Suprapubic skin (tissue), 4 donors: ENCODE results near the gene TEX54. TPM values are rescaled to one million over a fixed set of nuclear protein-coding genes. Genes with fewer than 3 reads are reported as not detected.

Experiments
- DNase-seq, 2 donors: peaks; one replicate each; pipeline ENCODE4 v3.0.0-alpha.2; 2019; ENCODE audit warnings: low spot score in 2 of 2
- H3K27ac ChIP-seq: fragments of 200-600 bp; sonication (generic); one replicate; pipeline ENCODE4 v1.5.1; 2019
- H3K27me3 ChIP-seq: fragments of 200-600 bp; sonication (generic); one replicate; pipeline ENCODE4 v1.5.1; 2019
- H3K36me3 ChIP-seq: fragments of 200-600 bp; sonication (generic); one replicate; pipeline ENCODE4 v1.5.1; 2019
- H3K4me1 ChIP-seq: fragments of 200-600 bp; sonication (generic); one replicate; pipeline ENCODE4 v1.5.1; 2019
- H3K4me3 ChIP-seq: fragments of 200-600 bp; sonication (generic); one replicate; pipeline ENCODE4 v1.5.1; 2019; ENCODE audit warnings: mild to moderate bottlenecking
- H3K9me3 ChIP-seq: fragments of 200-600 bp; sonication (generic); one replicate; pipeline ENCODE4 v1.5.1; 2019
- EP300 ChIP-seq: sonication (generic); formaldehyde crosslinking; IDR thresholded peaks from one replicate; pipeline ENCODE4 v1.6.1; 2017; ENCODE audit warnings: antibody characterized with exemption
- POLR2A ChIP-seq, 2 donors: fragments of 450-650 bp; IDR thresholded peaks; one replicate each; pipeline ENCODE4 v1.6.1; 2017; ENCODE audit warnings: antibody characterized with exemption in 2 of 2, mild to moderate bottlenecking in 2 of 2, moderate library complexity in 2 of 2
- POLR2AphosphoS5 ChIP-seq, 3 donors: sonication (generic); formaldehyde crosslinking; IDR thresholded peaks; one replicate each; pipeline ENCODE4 v1.6.1; 2017; ENCODE audit warnings: antibody characterized with exemption in 3 of 3
- WGBS: methylation state at CpG from one replicate; pipeline ENCODE4 v1.1.5; 2018; 5-methylcytosine and 5-hydroxymethylcytosine counted together
- total RNA-seq, 4 donors: library from RNA; depleted of rRNA; stranded (reverse); fragments of >200 nt; gene quantifications; one replicate each; pipeline ENCODE4 v1.1.0, GENCODE V29; 2016
- TF ChIP-seq, protein P1 (sequence below), 2 donors: fragments of 200-600 bp in 1 of 2; fragments of 450-650 bp in 1 of 2; sonication (generic) in 1 of 2; IDR thresholded peaks; one replicate each; pipeline ENCODE4 v1.5.1; 2016 to 2019; ENCODE audit warnings: antibody characterized with exemption in 2 of 2, mild to moderate bottlenecking in 1 of 2, moderate library complexity in 1 of 2

TEX54 gene
- total RNA-seq, 4 donors from 2014 or later, result not detected

DNA sequence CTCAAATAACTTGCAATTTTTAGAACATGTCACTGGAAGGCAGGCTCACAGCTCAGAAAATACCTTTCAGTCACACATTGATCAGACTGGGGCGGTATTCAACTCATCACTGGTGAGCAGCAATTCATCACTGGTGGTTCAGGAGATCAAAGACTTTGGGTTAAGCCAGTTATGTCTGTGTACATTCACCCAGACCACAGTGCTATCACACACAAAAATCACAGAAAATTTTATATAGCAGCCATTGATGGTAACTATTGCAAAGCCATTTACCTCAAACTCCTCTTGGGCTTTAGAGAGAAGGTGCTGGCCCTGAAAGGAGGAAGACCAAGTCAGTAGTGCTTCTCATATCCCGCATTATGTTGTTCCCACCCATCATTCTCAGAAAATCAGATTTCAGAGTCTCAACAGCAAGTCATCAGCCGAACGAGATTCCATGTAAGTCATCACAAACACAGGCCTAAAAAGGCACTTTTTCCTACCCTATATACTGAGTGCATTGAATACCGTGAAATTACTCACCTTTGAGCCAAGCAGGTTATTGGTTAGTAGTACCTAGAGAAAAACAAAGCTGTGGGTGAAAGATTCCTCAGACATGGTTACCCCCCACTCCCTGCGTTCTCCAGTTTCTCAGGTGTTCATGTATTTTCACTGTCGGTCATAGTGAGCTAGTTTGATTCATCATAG lies 20.8 kb upstream of the TEX54 start:
- DNase-seq, result no peak
- Histone ChIP-seq H3K4me3 (peak overlapping the region; percentile 88), H3K36me3 (peaks cover 28% of the 10 kb centered on the region), H3K27me3 (no peaks in the 10 kb centered on the region), H3K4me1 (peaks cover 50% of the 10 kb centered on the region), H3K9me3 (no peaks in the 10 kb centered on the region), H3K27ac (peak overlapping the region; percentile 23)
- TF ChIP-seq, protein P1, sequence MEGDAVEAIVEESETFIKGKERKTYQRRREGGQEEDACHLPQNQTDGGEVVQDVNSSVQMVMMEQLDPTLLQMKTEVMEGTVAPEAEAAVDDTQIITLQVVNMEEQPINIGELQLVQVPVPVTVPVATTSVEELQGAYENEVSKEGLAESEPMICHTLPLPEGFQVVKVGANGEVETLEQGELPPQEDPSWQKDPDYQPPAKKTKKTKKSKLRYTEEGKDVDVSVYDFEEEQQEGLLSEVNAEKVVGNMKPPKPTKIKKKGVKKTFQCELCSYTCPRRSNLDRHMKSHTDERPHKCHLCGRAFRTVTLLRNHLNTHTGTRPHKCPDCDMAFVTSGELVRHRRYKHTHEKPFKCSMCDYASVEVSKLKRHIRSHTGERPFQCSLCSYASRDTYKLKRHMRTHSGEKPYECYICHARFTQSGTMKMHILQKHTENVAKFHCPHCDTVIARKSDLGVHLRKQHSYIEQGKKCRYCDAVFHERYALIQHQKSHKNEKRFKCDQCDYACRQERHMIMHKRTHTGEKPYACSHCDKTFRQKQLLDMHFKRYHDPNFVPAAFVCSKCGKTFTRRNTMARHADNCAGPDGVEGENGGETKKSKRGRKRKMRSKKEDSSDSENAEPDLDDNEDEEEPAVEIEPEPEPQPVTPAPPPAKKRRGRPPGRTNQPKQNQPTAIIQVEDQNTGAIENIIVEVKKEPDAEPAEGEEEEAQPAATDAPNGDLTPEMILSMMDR (IDR thresholded peaks at IDR 0.05), result no peak
- TF ChIP-seq POLR2AphosphoS5 (IDR thresholded peaks at IDR 0.05), result no peak
- TF ChIP-seq POLR2A (IDR thresholded peaks at IDR 0.05), result no peak
- TF ChIP-seq EP300, result no peak
- WGBS, result 53% methylated on average over 7 of the region's 7 CpGs

- Histone ChIP-seq H3K4me3 (no peak overlapping the region), H3K36me3 (peaks cover 28% of the 10 kb centered on the region), H3K27me3 (no peaks in the 10 kb centered on the region), H3K9me3 (no peaks in the 10 kb centered on the region), H3K27ac (no peak overlapping the region), H3K4me1 (peaks cover 43% of the 10 kb centered on the region)
- no peak for TF ChIP-seq EP300
- TF ChIP-seq, protein P1 (IDR thresholded peaks at IDR 0.05), result no peak
- no peak for TF ChIP-seq POLR2A (IDR thresholded peaks at IDR 0.05)
- TF ChIP-seq POLR2AphosphoS5 (IDR thresholded peaks at IDR 0.05), result no peak
- DNase-seq, result no peak
Observed at GRCh38 chr11:62852523-62853188, 20.0 kb upstream of the TEX54 start.

GRCh38 chr11:62851807-62852522 lies 19.3 kb upstream of the TEX54 start:
- H3K27me3 ChIP-seq, result no peaks in the 10 kb centered on the region
- H3K9me3 ChIP-seq, result no peaks in the 10 kb centered on the region
- peaks cover 28% of the 10 kb centered on the region for H3K36me3 ChIP-seq
- no peak overlapping the region for H3K27ac ChIP-seq
- TF ChIP-seq, protein P1 (IDR thresholded peaks at IDR 0.05), result no peak
- TF ChIP-seq POLR2AphosphoS5 (IDR thresholded peaks at IDR 0.05) (no peak), EP300 (no peak), POLR2A (IDR thresholded peaks at IDR 0.05) (no peak)
- WGBS, result 46% methylated on average over 3 of the region's 3 CpGs
- peaks cover 38% of the 10 kb centered on the region for H3K4me1 ChIP-seq
- DNase-seq, result no peak
- H3K4me3 ChIP-seq, result no peak overlapping the region

- no peak for DNase-seq
- no peaks in the 10 kb centered on the region for H3K9me3 ChIP-seq
- H3K4me1 ChIP-seq, result peaks cover 32% of the 10 kb centered on the region
- WGBS, result 72% methylated on average over 14 of the region's 15 CpGs
- H3K36me3 ChIP-seq, result peaks cover 28% of the 10 kb centered on the region
- TF ChIP-seq POLR2AphosphoS5 (IDR thresholded peaks at IDR 0.05), result no peak
- TF ChIP-seq, protein P1 (IDR thresholded peaks at IDR 0.05), result no peak
- H3K4me3 ChIP-seq, result no peak overlapping the region
- H3K27me3 ChIP-seq, result no peaks in the 10 kb centered on the region
- H3K27ac ChIP-seq, result no peak overlapping the region
Observed at GRCh38 chr11:62850911-62851806, 18.5 kb upstream of the TEX54 start.
